GM18519 (cell line): Measurements from ENCODE around the gene SNUPN.
"Not testable (repeated sequence)": the region's sequence is repeated elsewhere in the genome, so short reads cannot be mapped to it uniquely, and the experiment has no call there.

Experiments used
- ATAC-seq: cut with Tn5 transposase; IDR thresholded peaks from one replicate; pipeline ENCODE4 v1.9.1; 2021; ENCODE audit warnings: mild to moderate bottlenecking, moderate library complexity; ENCODE audit not compliant: unreplicated experiment, low FRiP score

Gene SNUPN

DNA sequence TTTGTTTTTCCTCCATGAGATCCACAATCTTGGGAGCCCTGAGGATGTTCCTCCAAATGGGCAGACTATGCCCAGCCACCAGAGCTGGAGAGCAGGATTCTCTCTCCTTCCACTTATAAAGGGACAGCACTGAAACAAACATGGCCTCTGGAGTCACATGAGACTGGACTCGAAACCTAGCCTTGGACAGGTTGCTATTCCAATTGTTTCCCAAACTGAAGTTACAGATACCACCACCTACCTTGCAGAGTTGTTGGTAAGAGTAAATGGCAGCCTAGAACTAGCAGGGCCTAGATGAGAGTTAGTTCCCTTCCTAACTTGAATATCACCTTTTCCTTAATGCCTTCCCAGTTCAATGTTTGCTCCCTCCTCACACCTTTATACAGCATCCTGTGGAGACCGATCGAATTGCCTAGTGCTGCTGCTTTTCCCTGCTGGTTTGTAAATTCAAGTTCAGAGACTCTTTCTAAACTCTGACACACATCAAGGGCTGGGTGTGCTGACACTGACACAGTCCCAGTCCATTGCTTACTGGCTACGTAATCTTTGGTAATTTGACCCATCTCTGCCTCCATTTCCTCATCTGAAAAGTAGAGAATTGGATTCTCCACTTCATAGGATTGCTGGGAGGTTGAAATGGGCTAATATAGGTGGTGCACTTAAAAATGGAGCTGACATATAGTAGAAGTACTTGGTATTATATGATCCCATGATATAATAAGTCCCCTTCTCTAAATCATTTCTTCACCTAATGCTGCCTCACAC, 11.9 kb upstream of the SNUPN start:
- no peak for ATAC-seq

DNA sequence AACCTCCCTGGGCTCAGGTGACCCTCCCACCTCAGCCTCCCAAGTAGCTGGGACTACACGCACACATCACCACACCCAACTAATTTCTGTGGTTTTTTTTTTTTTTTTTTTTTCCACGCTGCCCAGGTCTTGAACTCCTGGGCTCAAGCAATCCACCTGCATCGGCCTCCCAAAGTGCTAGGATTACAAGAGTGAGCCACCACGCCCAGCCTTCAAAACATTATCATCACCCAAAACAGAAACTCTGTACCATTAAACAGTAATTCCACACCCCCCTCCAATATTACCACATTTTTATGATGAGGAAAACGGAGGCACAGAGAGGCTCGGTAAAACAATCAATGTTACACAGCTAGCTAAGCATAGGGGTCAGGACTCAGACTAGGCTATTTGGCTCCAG, 10.5 kb upstream of the SNUPN start:
- ATAC-seq = no peak

DNA sequence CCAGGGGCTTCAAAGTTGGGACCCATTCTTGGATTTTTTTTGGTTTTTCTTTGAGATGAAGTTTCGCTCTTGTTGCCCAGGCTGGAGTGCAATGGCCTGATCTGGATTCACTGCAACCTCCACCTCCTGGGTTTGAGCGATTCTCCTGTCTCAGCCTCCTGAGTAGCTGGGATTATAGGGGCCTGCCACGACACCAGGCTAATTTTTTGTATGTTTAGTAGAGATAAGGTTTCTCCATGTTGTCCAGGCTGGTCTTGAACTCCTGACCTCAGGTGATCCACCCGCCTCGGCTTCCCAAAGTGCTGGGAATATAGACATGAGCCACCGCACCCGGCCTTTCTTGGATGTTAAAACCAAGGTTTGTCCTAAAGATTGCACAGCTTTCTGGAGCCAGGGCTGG, 8.4 kb upstream of the SNUPN start:
- not testable (repeated sequence) for ATAC-seq

DNA sequence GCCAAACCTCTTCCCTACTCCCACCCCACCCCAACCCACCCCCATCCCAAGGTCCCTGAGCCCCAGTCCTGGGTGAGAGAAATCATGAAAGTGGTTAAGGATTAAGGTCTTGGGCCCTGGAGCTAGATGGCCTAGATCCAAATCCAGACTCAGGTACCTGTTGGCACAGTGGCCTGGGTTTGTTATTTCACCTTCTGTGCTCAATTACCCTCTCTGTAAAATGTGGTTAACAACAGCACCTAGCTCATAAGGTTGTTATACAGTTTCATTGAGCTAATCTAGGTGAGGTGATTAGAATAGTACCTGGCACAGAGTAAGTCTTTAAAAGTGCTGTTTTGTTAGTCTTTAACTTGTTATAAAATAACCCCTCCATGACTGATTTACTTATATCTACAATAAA, 6.4 kb upstream of the SNUPN start:
- ATAC-seq = no peak

DNA sequence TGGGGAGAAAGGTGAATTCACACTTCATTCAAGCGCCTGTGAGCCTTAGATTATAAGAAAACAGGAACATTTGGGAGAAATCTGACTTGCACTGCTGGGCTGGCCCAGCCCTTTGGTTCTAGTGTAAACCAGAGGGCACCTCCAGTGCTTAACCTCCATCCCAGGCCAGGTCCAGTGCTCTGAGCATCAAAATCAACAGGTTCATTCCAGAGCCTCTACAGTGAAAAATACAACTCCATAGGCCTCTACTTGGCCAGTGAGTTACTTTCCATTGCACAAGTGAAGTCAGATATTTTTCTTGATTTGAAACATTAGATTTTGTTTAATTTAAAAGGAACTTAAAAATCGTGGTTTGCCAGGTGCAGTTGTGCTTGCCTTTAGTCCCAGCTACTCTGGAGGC, 3.0 kb downstream of the SNUPN start:
- ATAC-seq = no peak

DNA sequence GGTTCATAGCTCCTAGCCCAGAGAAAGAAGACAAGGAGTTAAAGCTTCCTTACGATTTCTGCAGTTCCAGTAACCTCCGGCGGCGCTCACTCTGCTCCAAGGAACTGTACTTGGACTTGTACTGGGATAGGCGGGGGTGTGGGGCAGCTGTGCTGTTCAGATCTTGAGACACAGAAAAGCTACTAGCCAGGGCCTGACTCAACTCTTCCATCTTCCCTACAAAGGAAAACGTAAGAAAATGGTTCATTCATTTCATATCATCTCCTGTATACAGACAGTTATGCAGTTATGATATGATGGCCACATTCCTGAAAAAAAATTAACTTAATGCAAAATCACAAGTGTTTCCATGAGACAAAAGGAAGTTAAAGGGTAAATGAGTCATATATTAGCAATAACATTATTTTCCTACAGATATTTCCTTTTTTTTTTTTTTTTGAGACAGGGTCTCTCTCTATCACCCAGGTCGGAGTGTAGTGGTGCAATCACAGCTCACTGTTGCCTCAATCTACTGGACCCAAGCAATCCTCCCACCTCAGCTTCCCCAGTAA, 4.6 kb downstream of the SNUPN start:
- ATAC-seq = no peak

DNA sequence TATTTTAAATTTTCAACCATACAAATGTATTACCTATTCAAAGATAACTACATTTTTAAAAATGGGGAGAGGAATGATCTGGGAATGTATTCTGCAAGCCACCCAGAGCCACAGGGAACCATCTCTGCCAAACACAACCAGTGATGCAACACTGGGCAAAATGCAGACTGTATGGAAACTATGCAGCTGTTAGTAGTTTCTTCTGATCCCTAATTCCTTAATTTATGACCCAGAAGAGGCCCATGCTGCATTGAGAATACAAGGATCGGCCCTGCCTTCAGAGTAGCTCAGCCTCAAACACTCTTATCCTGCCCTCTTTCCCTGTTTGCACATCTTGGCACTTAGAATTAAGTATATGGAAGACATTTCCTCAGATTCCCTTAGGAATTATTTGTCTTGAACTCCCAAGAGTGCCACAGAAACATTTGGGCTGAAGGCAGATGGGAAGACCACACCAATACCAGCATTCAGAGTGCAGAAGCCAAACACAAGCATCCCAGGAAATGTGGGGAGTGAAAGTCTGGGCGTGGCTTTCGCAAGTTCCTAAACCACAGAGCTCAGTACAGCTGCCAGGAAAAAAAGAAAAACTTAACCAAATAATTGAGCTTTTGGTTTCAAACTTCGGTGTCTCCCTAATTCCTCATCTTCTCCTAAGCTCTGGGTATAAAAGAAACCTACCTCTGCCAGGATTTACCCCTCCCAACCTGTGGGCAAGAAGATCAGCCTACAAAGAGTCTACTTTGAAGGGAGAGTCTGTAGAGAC, 5.3 kb downstream of the SNUPN start:
- no peak for ATAC-seq

DNA sequence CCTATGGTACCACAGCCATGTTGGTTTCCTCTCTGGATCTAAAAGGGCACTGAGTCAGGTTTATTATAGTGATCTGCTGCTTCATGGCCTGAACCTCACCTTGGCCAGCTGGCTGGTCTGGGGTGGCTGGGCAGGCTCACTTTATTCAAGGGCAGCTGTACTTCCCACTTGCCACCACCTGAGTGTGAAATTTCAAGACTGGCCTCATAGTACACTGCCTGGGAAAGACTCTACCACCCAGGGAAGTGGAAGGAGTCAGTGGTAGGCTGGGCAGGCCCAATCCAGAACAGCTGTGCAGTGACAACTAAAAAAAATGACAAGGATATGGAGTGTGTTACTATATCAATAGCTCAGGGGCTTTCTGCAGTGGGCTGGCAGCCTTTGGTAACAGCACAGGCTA, 8.8 kb downstream of the SNUPN start:
- no peak for ATAC-seq

DNA sequence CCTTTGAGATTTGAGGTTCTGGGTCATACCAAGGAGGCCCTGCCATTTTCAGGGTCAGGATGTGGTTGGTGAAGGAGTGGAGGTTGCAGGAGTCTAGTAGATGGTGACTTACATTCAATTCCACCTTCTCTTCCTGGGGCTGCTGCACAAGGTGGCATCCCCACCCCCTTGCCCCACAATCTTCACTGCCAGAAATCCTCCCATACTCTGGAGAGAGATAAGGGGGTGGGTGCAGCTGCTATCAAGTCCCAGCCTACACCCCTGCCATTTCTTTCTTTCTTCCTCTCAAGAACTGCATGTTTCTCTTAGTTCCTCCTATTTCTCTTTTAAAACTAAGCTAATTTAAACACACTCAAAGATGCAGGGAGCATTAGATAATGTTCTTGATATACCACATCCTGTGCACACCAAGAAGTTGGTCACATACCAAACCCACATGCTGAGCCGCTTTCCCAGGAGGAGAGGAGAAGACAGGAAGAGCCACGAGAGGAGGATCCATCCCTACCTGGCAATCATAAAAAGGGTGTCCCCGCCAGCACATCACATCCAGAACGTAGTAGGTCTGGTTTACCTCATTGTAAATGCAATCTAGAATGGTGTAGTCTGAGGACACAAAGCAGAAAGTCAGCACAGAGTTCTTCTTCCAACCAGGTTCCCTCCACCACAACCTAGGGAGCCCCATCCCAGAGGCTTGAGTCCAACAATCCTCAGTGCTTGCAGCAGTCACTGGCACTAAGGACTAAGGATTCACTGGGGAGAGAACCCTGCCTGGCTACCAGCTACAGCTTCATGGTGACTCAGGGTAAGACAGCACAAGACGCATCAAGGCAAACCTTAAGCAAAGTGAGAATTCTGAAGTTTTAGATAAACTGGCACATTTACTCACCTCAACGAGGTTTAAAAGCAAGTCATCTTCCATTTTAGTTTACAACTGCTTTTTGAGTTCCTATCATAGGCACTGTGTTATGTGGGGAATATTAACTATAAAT, 18.5 kb downstream of the SNUPN start:
- ATAC-seq = no peak

DNA sequence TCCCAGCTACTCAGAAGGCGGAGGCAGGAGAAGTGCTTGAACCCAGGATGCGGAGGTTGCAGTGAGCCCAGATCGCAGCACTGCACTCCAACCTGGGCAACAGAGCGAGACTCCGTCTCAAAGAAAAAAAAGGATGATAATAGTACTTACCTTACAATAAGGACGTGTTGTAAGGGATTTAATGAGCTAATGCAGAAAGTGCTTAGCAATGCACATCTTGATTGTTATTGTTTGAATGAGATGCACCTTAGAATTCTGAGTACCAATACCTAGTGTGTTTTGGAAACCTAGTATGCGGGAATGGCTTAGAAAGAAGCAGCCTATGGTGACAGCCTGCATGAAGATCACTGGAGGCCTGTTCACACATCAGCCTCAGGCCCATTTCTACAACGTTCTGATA, 19.5 kb downstream of the SNUPN start:
- no peak for ATAC-seq

DNA sequence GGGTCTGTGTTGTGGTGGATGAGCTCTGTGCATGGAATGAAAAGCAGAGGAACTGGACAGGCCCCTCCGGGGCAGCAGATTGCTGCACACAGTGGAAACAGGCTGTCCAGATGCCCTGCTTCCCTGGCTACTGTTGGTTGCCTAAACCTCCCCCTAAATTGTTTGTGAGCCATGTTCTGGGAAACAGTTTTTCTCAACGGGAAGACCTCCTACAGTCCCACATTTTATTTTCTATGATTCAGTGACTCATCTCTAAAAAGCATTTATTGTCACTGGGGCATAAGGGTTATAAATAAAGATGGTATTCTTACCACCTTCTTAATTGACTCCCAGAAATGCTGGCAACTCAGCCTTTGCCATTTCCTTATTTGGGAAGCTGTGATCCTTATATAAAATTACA, 26.1 kb downstream of the SNUPN start:
- ATAC-seq = no peak

DNA sequence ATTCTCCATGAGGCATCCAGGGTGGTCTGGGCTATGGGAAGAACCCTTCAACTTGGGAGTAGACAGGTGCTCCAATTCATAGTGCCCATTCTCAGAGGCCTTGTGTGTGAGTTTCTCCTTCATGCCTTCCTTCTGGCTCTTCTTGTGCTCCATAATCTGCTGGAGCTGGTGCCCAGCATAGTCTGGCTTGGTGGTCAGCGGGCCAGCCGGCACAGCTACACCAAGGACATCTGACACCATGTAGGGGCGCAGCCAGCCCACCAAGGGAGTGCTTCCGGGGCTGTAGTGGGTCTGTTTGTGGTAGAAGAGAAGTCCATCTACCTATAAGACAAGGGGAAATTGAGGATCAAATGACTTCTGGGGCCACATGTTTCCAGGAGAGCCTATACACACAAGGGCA, 27.2 kb downstream of the SNUPN start:
- ATAC-seq = no peak

DNA sequence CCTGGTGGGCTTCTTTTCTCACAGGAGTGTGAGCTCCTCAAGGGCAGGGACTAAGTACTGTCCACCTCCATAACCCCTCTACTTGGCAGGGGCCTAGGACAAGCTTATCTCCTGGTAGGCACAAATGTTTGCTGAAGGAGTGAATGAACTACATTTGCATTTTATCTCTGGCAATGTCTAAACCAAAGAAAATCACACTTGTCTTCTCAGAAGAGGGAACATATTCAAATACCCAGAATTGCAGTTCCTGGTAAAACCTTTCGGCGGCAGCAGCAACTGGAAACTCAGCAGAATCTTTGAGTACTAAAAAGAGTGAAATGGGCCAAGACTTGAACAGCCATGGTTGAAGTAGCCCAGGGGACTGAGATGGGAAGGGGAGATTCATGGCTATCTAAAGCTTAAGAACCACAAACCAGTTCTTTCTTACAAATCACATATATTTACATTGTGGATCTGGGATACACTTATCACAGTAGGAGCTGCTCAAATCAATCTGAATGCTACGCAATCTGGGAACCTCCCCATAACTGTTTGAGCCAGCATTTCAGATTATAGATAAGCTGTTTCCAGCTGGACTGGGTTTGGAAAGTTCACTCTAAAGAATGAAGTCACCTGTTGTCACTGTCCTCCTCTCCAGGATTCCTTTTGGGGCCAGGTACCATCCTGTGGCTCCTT, 27.7 kb downstream of the SNUPN start:
- no peak for ATAC-seq

DNA sequence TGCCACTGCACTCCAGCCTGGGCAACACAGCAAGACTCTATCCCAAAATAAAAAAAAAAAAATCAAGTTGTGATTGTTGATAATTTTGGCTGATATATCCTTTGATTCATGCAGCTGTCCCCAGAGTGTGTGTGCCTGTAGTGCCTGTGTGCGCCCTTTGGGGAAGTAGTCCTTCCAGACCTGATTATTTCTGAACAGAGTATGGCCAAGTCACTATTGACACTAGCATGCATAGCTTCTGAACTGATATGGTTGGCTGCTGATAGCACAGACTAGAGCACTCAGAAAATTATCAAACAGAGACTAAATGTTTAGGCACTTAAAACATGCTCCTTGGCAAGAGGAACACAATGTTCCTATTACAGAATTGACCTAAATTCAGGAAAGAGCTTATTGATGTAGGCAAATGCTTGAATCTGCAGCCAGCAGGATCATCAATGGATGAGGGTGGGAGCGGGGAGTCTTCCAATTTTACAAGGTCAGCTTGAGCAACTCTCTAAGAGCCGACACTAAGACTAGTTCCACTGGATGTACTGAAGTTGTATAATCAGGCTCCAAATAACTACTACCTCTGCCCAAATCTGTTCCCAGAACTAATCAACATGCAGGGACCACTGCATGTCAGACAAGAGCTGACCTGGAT, 28.7 kb downstream of the SNUPN start:
- ATAC-seq = no peak

DNA sequence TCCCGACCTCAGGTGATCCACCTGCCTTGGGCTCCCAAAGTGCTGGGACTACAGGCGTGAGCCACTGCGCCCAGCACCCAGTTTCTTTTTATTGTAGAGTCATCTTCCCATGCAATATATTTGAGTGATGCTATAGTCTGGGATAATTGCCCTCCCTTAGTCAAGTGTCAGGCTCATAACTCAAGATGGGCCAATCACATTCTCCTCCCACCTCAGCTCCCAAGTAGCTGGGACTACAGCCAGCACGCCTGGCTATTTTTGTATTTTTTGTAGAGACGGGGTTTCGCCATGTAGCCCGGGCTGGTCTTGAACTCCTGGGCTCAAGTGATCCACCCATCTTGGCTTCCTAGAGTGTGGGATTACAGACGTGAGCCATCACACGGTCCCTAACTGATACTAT, 31.2 kb downstream of the SNUPN start:
- ATAC-seq = no peak

DNA sequence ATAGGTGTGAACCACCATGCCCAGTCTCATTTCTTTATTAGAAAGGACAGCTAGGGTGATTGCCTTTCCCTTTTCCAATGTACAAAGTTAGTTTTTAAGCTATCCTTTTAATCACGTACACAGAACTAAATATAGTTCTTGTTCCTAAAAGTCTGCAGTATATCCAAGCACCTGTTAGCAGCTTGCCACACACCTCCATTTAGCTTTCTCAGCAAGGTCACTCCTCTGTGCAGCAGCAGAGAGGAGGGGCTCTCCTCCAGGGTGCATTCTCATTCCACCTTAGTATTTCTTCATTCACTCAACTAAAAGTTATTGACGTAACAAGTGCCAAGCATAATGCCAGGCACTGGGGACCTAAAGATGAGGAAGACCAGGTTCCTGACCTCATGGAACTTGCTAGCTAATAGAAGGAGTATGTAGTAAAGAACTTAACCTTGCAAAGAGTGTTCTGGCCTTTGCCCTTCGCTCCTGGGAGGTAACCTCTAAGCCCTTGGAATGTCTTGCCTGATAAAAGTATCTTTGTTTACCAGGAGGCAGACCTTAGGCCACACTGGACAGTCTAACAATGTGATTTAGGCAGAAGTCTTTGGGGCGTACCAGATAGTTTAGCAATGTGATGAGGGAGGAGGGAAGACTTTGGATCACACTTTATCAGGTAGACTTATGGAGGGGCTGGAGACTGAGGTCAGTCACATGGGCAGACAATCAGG, 33.7 kb downstream of the SNUPN start:
- ATAC-seq = no peak

DNA sequence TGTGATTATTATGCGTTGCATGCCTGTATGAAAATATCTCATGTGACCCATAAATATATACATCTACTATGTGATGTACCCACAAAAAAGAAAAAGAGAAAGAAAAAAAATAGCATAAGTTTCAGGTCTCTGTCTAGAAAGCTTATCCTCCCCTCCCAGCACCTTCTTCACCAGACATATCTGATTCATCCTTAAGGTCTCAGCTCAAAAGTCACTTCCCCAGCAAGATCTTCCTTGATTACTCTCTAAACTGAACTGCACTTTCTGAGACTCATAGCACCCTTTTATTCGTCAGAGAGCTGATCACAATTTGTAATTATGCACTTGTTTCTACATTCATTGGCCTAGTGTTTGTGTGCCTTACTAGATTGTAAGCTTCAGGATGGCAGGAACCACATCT, 35.3 kb downstream of the SNUPN start:
- no peak for ATAC-seq

DNA sequence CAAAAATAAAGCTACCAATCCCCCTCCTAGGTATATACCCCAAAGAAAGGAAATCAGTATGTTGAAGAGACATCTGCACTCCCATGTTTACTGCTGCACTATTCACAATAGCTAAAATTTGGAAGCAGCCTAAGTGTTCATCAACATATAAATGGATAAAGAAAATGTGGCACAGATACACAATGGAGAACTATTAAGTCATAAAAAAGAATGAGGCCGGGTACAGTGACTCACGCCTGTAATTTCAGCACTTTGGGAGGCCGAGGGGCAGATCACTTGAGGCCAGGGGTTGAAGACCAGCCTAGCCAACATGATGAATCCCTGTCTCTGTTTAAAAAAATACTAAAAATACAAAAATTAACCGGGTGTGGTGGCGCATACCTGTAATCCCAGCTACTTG, 36.5 kb downstream of the SNUPN start:
- no peak for ATAC-seq

DNA sequence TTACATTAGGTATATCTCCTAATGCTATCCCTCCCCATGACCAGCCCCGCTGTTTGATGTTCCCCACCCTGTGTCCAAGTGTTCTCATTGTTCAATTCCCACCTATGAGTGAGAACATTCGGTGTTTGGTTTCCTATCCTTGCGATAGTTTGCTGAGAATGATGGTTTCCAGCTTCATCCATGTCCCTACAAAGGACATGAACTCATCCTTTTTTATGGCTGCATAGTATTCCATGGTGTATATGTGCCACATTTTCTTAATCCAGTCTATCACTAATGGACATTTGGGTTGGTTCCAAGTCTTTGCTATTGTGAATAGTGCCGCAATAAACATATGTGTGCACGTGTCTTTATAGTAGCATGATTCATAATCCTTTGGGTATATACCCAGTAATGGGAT, 39.1 kb downstream of the SNUPN start:
- not testable (repeated sequence) for ATAC-seq
